Epidermal melanocyte (primary cell): ENCODE data around the gene FNDC7.
"Not testable (repeated sequence)": the region's sequence is repeated elsewhere in the genome, so short reads cannot be mapped to it uniquely, and the experiment has no call there.

ENCODE experiments used
- DNase-seq: peaks from one replicate; pipeline ENCODE4 v3.0.0; 2011; ENCODE audit warnings: low spot score; ENCODE audit not compliant: insufficient read length

Gene FNDC7

DNA sequence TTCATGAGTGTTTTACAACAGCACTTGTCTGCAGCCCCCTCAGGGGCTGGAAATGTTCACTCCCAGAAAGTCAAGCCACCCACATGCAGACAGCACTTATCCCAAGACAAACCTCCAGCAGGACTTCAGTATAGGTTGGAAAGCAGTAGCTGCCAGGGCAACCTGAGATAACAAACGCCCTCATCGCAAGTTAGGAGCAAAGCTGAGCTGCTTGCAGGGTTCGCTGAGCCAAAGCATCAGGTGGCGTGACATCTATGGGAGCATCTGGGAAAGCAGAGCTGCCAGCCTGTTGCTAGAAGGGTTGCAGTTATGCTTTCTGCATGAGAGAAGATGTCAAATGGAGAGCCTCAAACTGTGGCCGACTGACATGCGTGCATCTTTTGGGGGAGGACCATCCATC, 29.5 kb downstream of the FNDC7 start:
- no peak for DNase-seq

DNA sequence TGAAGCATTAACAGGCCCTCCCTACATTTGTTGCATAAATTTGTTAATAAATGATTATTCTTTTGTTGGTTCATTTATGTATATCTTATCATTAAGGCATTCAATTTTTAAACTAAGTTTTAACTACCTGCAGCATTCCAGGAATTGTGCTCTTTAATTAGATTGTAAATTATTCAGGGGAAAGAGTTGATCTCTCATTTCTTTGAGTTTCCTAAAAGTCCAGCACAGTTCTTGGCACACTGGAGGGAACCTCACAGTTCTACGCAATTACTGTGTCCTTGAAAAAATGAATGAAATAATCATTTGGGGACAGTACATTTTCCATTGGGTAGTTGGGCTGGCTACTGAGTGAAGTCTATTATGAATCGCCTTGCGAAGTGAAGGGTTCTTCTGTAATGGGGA, 33.3 kb downstream of the FNDC7 start:
- DNase-seq, result no peak

DNA sequence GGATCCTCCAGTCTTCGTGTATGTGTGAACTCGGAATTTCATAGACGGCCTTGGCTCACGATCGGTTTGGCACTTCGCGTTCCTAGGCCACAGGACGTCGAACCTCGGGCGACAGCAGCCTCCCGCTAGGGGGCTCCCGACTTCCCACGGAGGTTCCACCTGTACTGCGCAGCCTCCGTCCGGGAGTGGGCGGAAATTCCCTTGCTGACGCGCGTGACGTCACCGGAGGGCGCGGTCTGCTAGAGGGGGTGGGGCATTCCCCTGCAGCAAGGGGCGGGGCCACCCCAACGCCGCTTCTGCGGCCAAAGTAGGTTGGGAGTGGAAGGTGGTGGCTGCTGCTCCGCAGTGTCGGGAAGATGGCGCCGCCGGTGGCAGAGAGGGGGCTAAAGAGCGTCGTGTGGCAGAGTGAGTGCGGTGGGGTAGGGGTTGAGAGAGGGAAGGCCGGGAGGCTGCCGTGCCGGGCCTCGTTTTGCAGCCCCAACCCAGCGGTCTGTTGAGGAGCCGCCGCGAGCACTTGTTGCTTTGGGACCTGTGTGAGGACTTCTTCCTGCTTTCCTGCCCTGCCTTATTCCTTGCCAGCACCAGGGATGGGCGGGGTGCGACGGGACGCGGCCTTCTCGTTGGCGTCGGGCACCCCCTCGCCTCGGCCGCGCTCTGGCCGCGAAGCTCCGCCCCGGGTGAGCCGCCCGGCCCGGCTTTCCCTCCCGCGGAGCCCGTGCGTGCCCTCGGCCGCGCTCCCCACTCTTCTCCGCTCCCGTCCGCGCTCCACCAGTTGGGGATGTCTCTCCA, 33.9 kb downstream of the FNDC7 start, which contains the start of gene STXBP3:
TSS of gene STXBP3 (plus strand) at position 293 of the 789 bp plus-strand sequence. CDS start at position 357, 64 bp downstream.
- peak; percentile 88 for DNase-seq

GRCh38 chr1:108747171-108747850, 34.6 kb downstream of the FNDC7 start:
- DNase-seq, result peak; percentile 68

GRCh38 chr1:108747898-108748297, 35.2 kb downstream of the FNDC7 start:
- no peak for DNase-seq

- DNase-seq, result no peak
These were observed 36.4 kb downstream of the FNDC7 start for GRCh38 chr1:108749081-108749480.

DNA sequence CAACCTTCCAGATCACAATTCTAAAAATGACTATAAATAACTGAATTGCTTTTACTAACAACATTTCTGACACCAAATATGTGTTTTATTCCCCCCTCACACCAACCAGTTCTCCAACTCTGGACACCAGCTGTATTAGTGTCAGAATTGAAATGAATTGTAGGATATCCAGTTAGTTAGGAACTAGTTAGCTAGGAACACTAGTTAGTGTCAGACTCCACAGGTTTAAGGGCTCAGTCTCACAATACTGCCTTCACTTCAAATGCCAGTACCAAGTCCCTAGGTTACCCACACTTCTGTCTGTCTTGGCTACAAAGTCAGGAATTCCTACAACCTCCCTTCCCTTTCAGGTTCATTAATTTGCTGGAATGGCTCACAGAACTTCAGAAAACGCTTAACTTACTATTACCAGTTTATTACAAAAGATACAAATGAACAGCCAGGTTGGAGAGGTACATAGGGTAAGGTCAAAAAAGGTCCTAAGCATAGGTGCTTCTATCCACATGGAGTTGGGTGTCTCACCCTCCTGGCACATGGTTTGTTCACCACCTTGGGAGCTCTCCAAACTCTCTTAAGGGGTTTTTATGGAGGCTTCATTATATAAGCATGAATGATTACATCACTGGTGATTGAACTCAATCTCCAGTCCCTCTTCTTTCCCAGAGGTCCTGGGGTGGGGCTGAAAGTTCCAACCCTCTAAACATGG, 37.9 kb downstream of the FNDC7 start:
- DNase-seq, result no peak

GRCh38 chr1:108753363-108753762, 40.7 kb downstream of the FNDC7 start:
- DNase-seq, result no peak

GRCh38 chr1:108758796-108759195, 46.1 kb downstream of the FNDC7 start:
- DNase-seq, result no peak

GRCh38 chr1:108767115-108767514, 54.4 kb downstream of the FNDC7 start:
- DNase-seq, result no peak

DNA sequence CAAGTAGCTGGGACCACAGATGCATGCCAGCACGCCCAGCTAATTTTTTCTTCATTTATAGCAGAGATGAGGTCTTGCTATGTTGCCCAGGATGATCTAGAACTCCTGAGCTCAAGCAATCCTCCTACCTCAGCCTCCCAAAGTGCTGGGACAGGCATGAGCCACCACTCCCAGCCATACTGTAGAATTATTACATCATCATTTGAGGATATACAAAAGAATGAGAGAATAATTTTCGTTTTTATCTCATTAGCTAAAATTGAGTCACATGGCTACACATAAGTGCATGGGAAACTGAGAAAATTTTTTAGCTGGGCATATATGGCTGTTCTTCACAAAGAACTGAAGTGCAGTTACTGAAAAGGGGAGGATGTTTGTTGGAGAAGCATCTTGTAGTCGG, 55.0 kb downstream of the FNDC7 start:
- no peak for DNase-seq

DNA sequence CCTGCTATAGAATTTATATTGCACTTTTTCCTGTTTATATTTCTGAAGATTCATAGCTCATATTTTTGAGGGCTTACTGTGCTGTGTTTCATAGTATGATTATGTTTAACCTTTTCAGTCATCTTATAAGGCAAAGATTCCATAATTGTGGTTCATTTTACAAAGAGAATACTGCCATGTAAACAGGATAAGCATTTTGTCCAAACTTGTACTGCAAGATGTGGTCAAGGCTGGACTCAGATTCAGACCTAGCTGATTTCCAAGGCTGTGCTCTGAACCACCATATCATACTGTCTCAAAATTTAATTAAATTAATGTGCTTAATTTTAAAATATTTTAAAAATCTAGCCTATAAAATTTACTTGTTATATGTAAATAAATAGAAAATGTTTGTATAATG, 65.1 kb downstream of the FNDC7 start:
- DNase-seq, result no peak

GRCh38 chr1:108779455-108779854, 66.7 kb downstream of the FNDC7 start:
- no peak for DNase-seq

GRCh38 chr1:108780937-108781574, 68.3 kb downstream of the FNDC7 start:
- no peak for DNase-seq

- DNase-seq, result not testable (repeated sequence)
These were observed 68.9 kb downstream of the FNDC7 start for GRCh38 chr1:108781575-108781944.

- DNase-seq, result no peak
These were observed 72.6 kb downstream of the FNDC7 start for GRCh38 chr1:108785264-108785663.

GRCh38 chr1:108785880-108786279, 73.2 kb downstream of the FNDC7 start:
- DNase-seq, result no peak

- no peak for DNase-seq
These were observed 79.1 kb downstream of the FNDC7 start for GRCh38 chr1:108791790-108792189.
